DOHH2 (cell line): Measurements from ENCODE around the gene RAD23A.

Source experiments
- EZH2phosphoT487 ChIP-seq: fragments of 200-600 bp; sonication (generic); IDR thresholded peaks from 2 replicates; pipeline ENCODE4 v1.6.1; 2017; ENCODE audit warnings: borderline replicate concordance, mild to moderate bottlenecking, antibody characterized with exemption, low read length, moderate library complexity, mixed read lengths
- TF ChIP-seq, protein P1 (sequence below): fragments of 200-600 bp; sonication (generic); IDR thresholded peaks from one replicate; pipeline ENCODE4 v1.5.1; 2014; ENCODE audit warnings: antibody characterized with exemption, mild to moderate bottlenecking, low read depth, low read length; ENCODE audit not compliant: poor library complexity, severe bottlenecking

- TF ChIP-seq, protein P1, sequence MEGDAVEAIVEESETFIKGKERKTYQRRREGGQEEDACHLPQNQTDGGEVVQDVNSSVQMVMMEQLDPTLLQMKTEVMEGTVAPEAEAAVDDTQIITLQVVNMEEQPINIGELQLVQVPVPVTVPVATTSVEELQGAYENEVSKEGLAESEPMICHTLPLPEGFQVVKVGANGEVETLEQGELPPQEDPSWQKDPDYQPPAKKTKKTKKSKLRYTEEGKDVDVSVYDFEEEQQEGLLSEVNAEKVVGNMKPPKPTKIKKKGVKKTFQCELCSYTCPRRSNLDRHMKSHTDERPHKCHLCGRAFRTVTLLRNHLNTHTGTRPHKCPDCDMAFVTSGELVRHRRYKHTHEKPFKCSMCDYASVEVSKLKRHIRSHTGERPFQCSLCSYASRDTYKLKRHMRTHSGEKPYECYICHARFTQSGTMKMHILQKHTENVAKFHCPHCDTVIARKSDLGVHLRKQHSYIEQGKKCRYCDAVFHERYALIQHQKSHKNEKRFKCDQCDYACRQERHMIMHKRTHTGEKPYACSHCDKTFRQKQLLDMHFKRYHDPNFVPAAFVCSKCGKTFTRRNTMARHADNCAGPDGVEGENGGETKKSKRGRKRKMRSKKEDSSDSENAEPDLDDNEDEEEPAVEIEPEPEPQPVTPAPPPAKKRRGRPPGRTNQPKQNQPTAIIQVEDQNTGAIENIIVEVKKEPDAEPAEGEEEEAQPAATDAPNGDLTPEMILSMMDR: no peak
- TF ChIP-seq EZH2phosphoT487: no peak
These were observed 1.5 kb upstream of the RAD23A start for GRCh38 chr19:12944104-12944674.
